Right ventricle myocardium superior (tissue), 1 donor: Measurements from ENCODE around the gene IL23R. TPM values are rescaled to one million over a fixed set of nuclear protein-coding genes. Genes with fewer than 3 reads are reported as not detected.

ENCODE experiments used
- ATAC-seq: fragments of 200-7000 bp; cut with Tn5 transposase; one replicate; pipeline ENCODE4 v1.9.1; 2020; ENCODE audit warnings: mild to moderate bottlenecking; ENCODE audit not compliant: poor library complexity
- DNase-seq: peaks from one replicate; pipeline ENCODE4 v3.0.0-alpha.2; 2020
- intact Hi-C: fragments of 100-400 bp; cut with DNase I; formaldehyde crosslinking; loops from one replicate; pipeline ENCODE4 v1.11.2; 2022
- total RNA-seq: library from RNA; stranded (reverse); fragmentation: NEBNext Ultra II Directional; extraction: Animal tissue kit (Norgen Biotek cat#: 25700); gene quantifications from one replicate; pipeline ENCODE4 v1.2.1, GENCODE V29; 2021
- donor health status: DM: no; HTN: yes; CAD: no; lungs with severe emphysema.

IL23R gene
- total RNA-seq, 1 donor from 2014 or later: not detected

GRCh38 chr1:67264899-67265298 lies 98.6 kb downstream of the IL23R start:
- no peak for ATAC-seq
- DNase-seq: no peak
- intact Hi-C loops: no loop called here

GRCh38 chr1:67269061-67269460 lies 102.8 kb downstream of the IL23R start:
- intact Hi-C loops: no loop called here
- DNase-seq (no peak), ATAC-seq (no peak)

GRCh38 chr1:67270541-67270940 lies 104.3 kb downstream of the IL23R start:
- intact Hi-C loops: no loop called here

GRCh38 chr1:67273591-67273990 lies 107.3 kb downstream of the IL23R start:
- ATAC-seq (no peak), DNase-seq (no peak)
- intact Hi-C loops: no loop called here

More at GRCh38 chr1:67270541-67270940, 104.3 kb downstream of the IL23R start:
- no peak for DNase-seq
- ATAC-seq: no peak

- ATAC-seq: no peak
- intact Hi-C loops: no loop called here
Observed at GRCh38 chr1:67274623-67275325, 108.5 kb downstream of the IL23R start.

GRCh38 chr1:67280696-67281095 lies 114.4 kb downstream of the IL23R start:
- intact Hi-C loops: no loop called here
- DNase-seq (no peak), ATAC-seq (no peak)

More at GRCh38 chr1:67274623-67275325, 108.5 kb downstream of the IL23R start:
- no peak for DNase-seq

GRCh38 chr1:67281244-67281643 lies 115.0 kb downstream of the IL23R start:
- intact Hi-C loops: no loop called here

GRCh38 chr1:67285780-67286488 lies 119.7 kb downstream of the IL23R start:
- ATAC-seq: no peak
- intact Hi-C loops: no loop called here

More at GRCh38 chr1:67281244-67281643, 115.0 kb downstream of the IL23R start:
- ATAC-seq: no peak
- no peak for DNase-seq

GRCh38 chr1:67290236-67290635 lies 124.0 kb downstream of the IL23R start:
- intact Hi-C loops: no loop called here
- ATAC-seq (no peak), DNase-seq (no peak)

More at GRCh38 chr1:67285780-67286488, 119.7 kb downstream of the IL23R start:
- DNase-seq: no peak

- intact Hi-C loops: no loop called here
- DNase-seq (no peak), ATAC-seq (no peak)
Observed at GRCh38 chr1:67294836-67295617, 128.8 kb downstream of the IL23R start.

GRCh38 chr1:67298762-67299161 lies 132.5 kb downstream of the IL23R start:
- intact Hi-C loops: no loop called here
- ATAC-seq (no peak), DNase-seq (no peak)

GRCh38 chr1:67299296-67299695 lies 133.0 kb downstream of the IL23R start:
- intact Hi-C loops: no loop called here
- ATAC-seq: no peak
- DNase-seq: no peak

GRCh38 chr1:67300561-67300960 lies 134.3 kb downstream of the IL23R start:
- no peak for ATAC-seq
- intact Hi-C loops: no loop called here
- no peak for DNase-seq

GRCh38 chr1:67304023-67304422 lies 137.8 kb downstream of the IL23R start:
- no peak for DNase-seq
- no peak for ATAC-seq
- intact Hi-C loops: no loop called here

- intact Hi-C loops: no loop called here
- no peak for DNase-seq
- ATAC-seq: no peak
Observed at GRCh38 chr1:67306547-67306946, 140.3 kb downstream of the IL23R start.

GRCh38 chr1:67307251-67308060 lies 141.2 kb downstream of the IL23R start, which contains the start of gene IL12RB2:
IL12RB2 (plus strand) TSS chr1:67307873; CDS start chr1:67320369, 12,496 bp downstream.
- ATAC-seq (peak; percentile 81), DNase-seq (peak; percentile 39)
- intact Hi-C loops: no loop called here

GRCh38 chr1:67308136-67308535 lies 141.9 kb downstream of the IL23R start:
- ATAC-seq: no peak
- DNase-seq: no peak
- intact Hi-C loops: no loop called here
